ENCODE results near the gene BCL2A1.
"Not testable (repeated sequence)": the region's sequence is repeated elsewhere in the genome, so short reads cannot be mapped to it uniquely, and the experiment has no call there.

Gene BCL2A1

GRCh38 chr15:79918278-79918677, 52.7 kb downstream of the BCL2A1 start:
- Histone ChIP-seq H3K4me1 (ENCODE audit: control insufficient read depth, low read depth, low read length) (no peaks in the 10 kb centered on the region), H4K8ac (ENCODE audit: low read depth, low read length) (no peak overlapping the region), H3K27me3 (ENCODE audit: insufficient read depth, low read length, poor library complexity) (no peaks in the 10 kb centered on the region), H2BK120ac (ENCODE audit: low read depth, low read length) (no peak overlapping the region), H3K18ac (ENCODE audit: low read length) (no peak overlapping the region), H3K79me1 (ENCODE audit: low read length) (peaks cover 12% of the 10 kb centered on the region), H3K36me3 (ENCODE audit: control insufficient read depth, insufficient read depth, low read length) (peaks cover 7% of the 10 kb centered on the region), H2AK5ac (ENCODE audit: low read length) (no peak overlapping the region), H3K79me2 (ENCODE audit: control insufficient read depth, insufficient read depth, low read length) (peaks cover 24% of the 10 kb centered on the region), H3K56ac (ENCODE audit: low read length) (no peak overlapping the region), H3K23ac (ENCODE audit: low read length) (no peak overlapping the region), H3K9ac (ENCODE audit: low read length) (no peak overlapping the region), H4K5ac (ENCODE audit: low read length) (no peak overlapping the region), H3K4ac (ENCODE audit: low read depth, low read length) (no peak overlapping the region), H2BK5ac (ENCODE audit: low read length) (no peak overlapping the region), H2BK15ac (replicated peaks; ENCODE audit: low read depth) (no peak overlapping the region), H3K4me2 (ENCODE audit: low read length) (no peak overlapping the region), H3K4me3 (ENCODE audit: low read length) (no peak overlapping the region), H3K27ac (ENCODE audit: low read depth, low read length) (no peak overlapping the region)
- WGBS (ENCODE audit: extremely low coverage, insufficient coverage, low lambda C conversion rate): no CpG with 5 or more reads among the region's 11 CpGs
- DNase-seq: no peak

GRCh38 chr15:79916502-79917132, 54.4 kb downstream of the BCL2A1 start:
- WGBS (ENCODE audit: extremely low coverage, insufficient coverage, low lambda C conversion rate): no CpG with 5 or more reads among the region's 3 CpGs

GRCh38 chr15:79915776-79916501, 55.1 kb downstream of the BCL2A1 start:
- not testable (repeated sequence) for H3K27ac ChIP-seq (ENCODE audit: low read depth, low read length); H3K4me1 ChIP-seq (ENCODE audit: control insufficient read depth, low read depth, low read length); H3K36me3 ChIP-seq (ENCODE audit: control insufficient read depth, insufficient read depth, low read length); H2BK120ac ChIP-seq (ENCODE audit: low read depth, low read length); H3K9ac ChIP-seq (ENCODE audit: low read length); H3K4ac ChIP-seq (ENCODE audit: low read depth, low read length); H3K4me3 ChIP-seq (ENCODE audit: low read length); H2AK5ac ChIP-seq (ENCODE audit: low read length); DNase-seq; H3K18ac ChIP-seq (ENCODE audit: low read length); H3K79me1 ChIP-seq (ENCODE audit: low read length); H3K23ac ChIP-seq (ENCODE audit: low read length); H3K27me3 ChIP-seq (ENCODE audit: insufficient read depth, low read length, poor library complexity); H2BK5ac ChIP-seq (ENCODE audit: low read length); H3K79me2 ChIP-seq (ENCODE audit: control insufficient read depth, insufficient read depth, low read length); H3K56ac ChIP-seq (ENCODE audit: low read length); H2BK15ac ChIP-seq (replicated peaks; ENCODE audit: low read depth); H3K4me2 ChIP-seq (ENCODE audit: low read length); H4K5ac ChIP-seq (ENCODE audit: low read length); H4K8ac ChIP-seq (ENCODE audit: low read depth, low read length)
- no CpG with 5 or more reads among the region's 3 CpGs for WGBS (ENCODE audit: extremely low coverage, insufficient coverage, low lambda C conversion rate)

More at GRCh38 chr15:79916502-79917132, 54.4 kb downstream of the BCL2A1 start:
- no peak for DNase-seq
- H3K18ac ChIP-seq (ENCODE audit: low read length): no peak overlapping the region
- peak overlapping the region; percentile 16 for H3K4me3 ChIP-seq (ENCODE audit: low read length)
- no peaks in the 10 kb centered on the region for H3K27me3 ChIP-seq (ENCODE audit: insufficient read depth, low read length, poor library complexity)
- H4K5ac ChIP-seq (ENCODE audit: low read length): no peak overlapping the region
- no peaks in the 10 kb centered on the region for H3K4me1 ChIP-seq (ENCODE audit: control insufficient read depth, low read depth, low read length)
- no peak overlapping the region for H3K4me2 ChIP-seq (ENCODE audit: low read length)
- H2BK120ac ChIP-seq (ENCODE audit: low read depth, low read length): no peak overlapping the region
- no peak overlapping the region for H4K8ac ChIP-seq (ENCODE audit: low read depth, low read length)
- H3K56ac ChIP-seq (ENCODE audit: low read length): no peak overlapping the region
- no peak overlapping the region for H2BK5ac ChIP-seq (ENCODE audit: low read length)
- H2BK15ac ChIP-seq (replicated peaks; ENCODE audit: low read depth): no peak overlapping the region
- no peak overlapping the region for H3K23ac ChIP-seq (ENCODE audit: low read length)
- H3K9ac ChIP-seq (ENCODE audit: low read length): no peak overlapping the region
- H3K79me2 ChIP-seq (ENCODE audit: control insufficient read depth, insufficient read depth, low read length): peaks cover 11% of the 10 kb centered on the region
- H3K36me3 ChIP-seq (ENCODE audit: control insufficient read depth, insufficient read depth, low read length): peaks cover 7% of the 10 kb centered on the region
- no peak overlapping the region for H2AK5ac ChIP-seq (ENCODE audit: low read length)
- H3K4ac ChIP-seq (ENCODE audit: low read depth, low read length): no peak overlapping the region
- H3K79me1 ChIP-seq (ENCODE audit: low read length): peaks cover 13% of the 10 kb centered on the region
- no peak overlapping the region for H3K27ac ChIP-seq (ENCODE audit: low read depth, low read length)

- Histone ChIP-seq H2AK5ac (ENCODE audit: low read length) (no peak overlapping the region), H3K18ac (ENCODE audit: low read length) (no peak overlapping the region), H3K27me3 (ENCODE audit: insufficient read depth, low read length, poor library complexity) (no peaks in the 10 kb centered on the region), H2BK15ac (replicated peaks; ENCODE audit: low read depth) (no peak overlapping the region), H3K4me1 (ENCODE audit: control insufficient read depth, low read depth, low read length) (no peaks in the 10 kb centered on the region), H3K27ac (ENCODE audit: low read depth, low read length) (no peak overlapping the region), H2BK5ac (ENCODE audit: low read length) (no peak overlapping the region), H3K23ac (ENCODE audit: low read length) (no peak overlapping the region), H3K36me3 (ENCODE audit: control insufficient read depth, insufficient read depth, low read length) (peaks cover 4% of the 10 kb centered on the region), H3K4me3 (ENCODE audit: low read length) (no peak overlapping the region), H4K8ac (ENCODE audit: low read depth, low read length) (no peak overlapping the region), H4K5ac (ENCODE audit: low read length) (no peak overlapping the region), H3K9ac (ENCODE audit: low read length) (no peak overlapping the region), H3K79me2 (ENCODE audit: control insufficient read depth, insufficient read depth, low read length) (peaks cover 5% of the 10 kb centered on the region), H3K4ac (ENCODE audit: low read depth, low read length) (no peak overlapping the region), H3K56ac (ENCODE audit: low read length) (no peak overlapping the region), H3K4me2 (ENCODE audit: low read length) (no peak overlapping the region), H3K79me1 (ENCODE audit: low read length) (peaks cover 7% of the 10 kb centered on the region), H2BK120ac (ENCODE audit: low read depth, low read length) (no peak overlapping the region)
- no peak for DNase-seq
These were observed 56.3 kb downstream of the BCL2A1 start for GRCh38 chr15:79914728-79915127.
